ENCODE data around the gene RPTOR.

The RPTOR gene

GRCh38 chr17:80935526-80935925, 390.9 kb downstream of the RPTOR start:
- Histone ChIP-seq H3K9me3 (ENCODE audit: control insufficient read depth in 1 of 2, low read length in 2 of 2) (no peaks in the 10 kb centered on the region), H3K4me3 (ENCODE audit: low read depth in 1 of 2, low read length in 2 of 2) (no peak overlapping the region), H3K27me3 (ENCODE audit: low read depth, low read length) (no peaks in the 10 kb centered on the region), H3K4me1 (ENCODE audit: control insufficient read depth in 1 of 2, insufficient read depth in 2 of 2, low read length in 2 of 2) (no peaks in the 10 kb centered on the region), H3K27ac (ENCODE audit: low read length) (no peak overlapping the region), H3K36me3 (ENCODE audit: control insufficient read depth in 1 of 2, insufficient read depth in 2 of 2, low read length in 2 of 2) (peaks cover 0 to 7% of the 10 kb centered on the region in 2 donors)

DNA sequence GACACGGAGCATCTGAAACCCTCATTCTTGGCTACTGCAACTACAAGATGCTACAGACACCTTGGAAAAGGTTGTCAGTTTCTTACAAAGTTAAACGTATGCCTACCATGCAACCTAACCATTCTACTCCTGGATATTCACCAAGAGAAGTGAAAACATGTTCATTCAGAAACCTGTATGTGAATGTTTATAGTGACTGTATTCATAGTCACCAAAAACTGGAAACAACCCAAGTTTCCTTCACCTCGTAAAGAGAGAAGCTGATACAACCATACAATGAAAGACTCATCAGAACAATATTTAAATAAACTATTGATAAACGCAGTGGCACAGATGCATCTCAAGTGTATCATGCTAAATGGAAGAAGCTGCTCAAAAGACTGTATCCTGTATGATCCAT, 391.6 kb downstream of the RPTOR start:
- H3K27ac ChIP-seq (ENCODE audit: low read length) = no peak overlapping the region
- peaks cover 0 to 3% of the 10 kb centered on the region in 2 donors for H3K4me1 ChIP-seq (ENCODE audit: control insufficient read depth in 1 of 2, insufficient read depth in 2 of 2, low read length in 2 of 2)
- H3K9me3 ChIP-seq (ENCODE audit: control insufficient read depth in 1 of 2, low read length in 2 of 2) = no peaks in the 10 kb centered on the region
- H3K36me3 ChIP-seq (ENCODE audit: control insufficient read depth in 1 of 2, insufficient read depth in 2 of 2, low read length in 2 of 2) = peaks cover 0 to 10% of the 10 kb centered on the region in 2 donors
- no peaks in the 10 kb centered on the region for H3K27me3 ChIP-seq (ENCODE audit: low read depth, low read length)
- no peak overlapping the region for H3K4me3 ChIP-seq (ENCODE audit: low read depth in 1 of 2, low read length in 2 of 2)

DNA sequence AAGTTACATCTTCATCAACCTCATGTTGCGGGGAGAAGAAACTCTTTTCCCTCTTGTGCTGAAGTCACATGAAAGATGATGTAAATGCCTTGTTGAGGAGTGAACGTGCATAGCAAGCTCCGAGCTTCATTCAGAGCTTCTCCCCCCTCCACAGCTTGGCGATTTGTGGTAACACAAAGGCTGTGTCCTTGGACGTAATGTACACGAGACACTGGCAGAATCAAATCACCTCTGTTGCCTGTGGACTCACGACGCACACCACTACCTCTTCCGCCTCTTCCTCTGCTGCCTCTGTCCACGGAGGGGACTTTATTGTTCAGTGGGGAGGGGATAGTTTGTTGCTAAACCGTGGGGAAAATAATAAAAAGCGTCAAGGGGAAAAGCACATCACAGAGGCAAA, 392.1 kb downstream of the RPTOR start:
- H3K9me3 ChIP-seq (ENCODE audit: control insufficient read depth in 1 of 2, low read length in 2 of 2) = no peaks in the 10 kb centered on the region

DNA sequence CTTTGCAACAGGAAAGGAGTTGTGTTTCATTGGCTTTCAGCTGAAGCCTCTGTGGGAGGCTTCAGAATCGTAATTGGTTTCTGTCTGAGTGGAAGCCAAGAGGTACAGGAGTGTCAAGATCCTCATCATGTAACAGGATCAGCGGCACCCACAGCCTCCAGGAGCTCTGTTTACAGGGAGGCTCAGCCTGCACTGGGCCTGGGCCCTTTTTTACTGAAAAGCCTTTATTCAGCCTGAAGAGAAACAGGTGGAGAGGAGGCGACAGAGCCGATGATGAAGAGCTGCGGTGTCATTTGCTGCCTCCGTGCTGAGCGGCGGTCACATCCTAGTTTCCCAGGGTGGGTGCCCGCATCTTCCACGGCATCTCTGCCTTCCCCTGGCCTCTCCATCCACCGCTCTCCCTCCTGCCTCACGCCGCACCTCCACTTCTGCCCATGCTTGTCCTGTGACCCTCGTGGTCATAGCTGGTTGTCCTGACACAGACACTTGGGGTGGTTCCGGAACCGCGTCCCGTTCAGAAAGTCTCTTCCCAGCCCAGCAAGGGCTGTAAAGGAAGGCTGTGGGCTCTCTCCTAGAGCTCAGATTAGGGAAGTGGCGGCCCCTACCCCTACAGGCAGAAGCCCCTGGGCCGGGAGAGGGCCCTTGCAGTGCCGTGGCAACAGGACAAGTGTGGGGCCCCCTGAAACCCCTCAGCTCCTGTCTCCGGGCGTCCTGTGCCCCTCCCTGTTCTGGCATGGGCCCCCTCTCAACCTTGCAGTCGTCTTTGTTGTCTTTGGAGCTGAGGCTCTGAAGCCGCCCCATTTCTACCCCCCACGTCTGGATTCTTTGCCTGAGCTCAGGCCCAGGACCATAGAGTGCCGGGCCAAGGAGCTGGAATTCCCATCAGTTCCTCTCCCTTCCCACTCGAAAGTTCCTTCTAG, 393.1 kb downstream of the RPTOR start:
- peaks cover 0 to 5% of the 10 kb centered on the region in 2 donors for H3K36me3 ChIP-seq (ENCODE audit: control insufficient read depth in 1 of 2, insufficient read depth in 2 of 2, low read length in 2 of 2)
- no peaks in the 10 kb centered on the region for H3K9me3 ChIP-seq (ENCODE audit: control insufficient read depth in 1 of 2, low read length in 2 of 2)
- H3K27me3 ChIP-seq (ENCODE audit: low read depth, low read length) = no peaks in the 10 kb centered on the region
- H3K4me1 ChIP-seq (ENCODE audit: control insufficient read depth in 1 of 2, insufficient read depth in 2 of 2, low read length in 2 of 2) = peaks cover 6 to 18% of the 10 kb centered on the region in 2 donors
- H3K4me3 ChIP-seq (ENCODE audit: low read depth in 1 of 2, low read length in 2 of 2) = no peak overlapping the region
- H3K27ac ChIP-seq (ENCODE audit: low read length) = no peak overlapping the region

More for the DNA sequence above, 392.1 kb downstream of the RPTOR start:
- H3K27ac ChIP-seq (ENCODE audit: low read length) = no peak overlapping the region
- peaks cover 0 to 5% of the 10 kb centered on the region in 2 donors for H3K36me3 ChIP-seq (ENCODE audit: control insufficient read depth in 1 of 2, insufficient read depth in 2 of 2, low read length in 2 of 2)
- H3K4me3 ChIP-seq (ENCODE audit: low read depth in 1 of 2, low read length in 2 of 2) = no peak overlapping the region
- H3K27me3 ChIP-seq (ENCODE audit: low read depth, low read length) = no peaks in the 10 kb centered on the region
- peaks cover 2 to 8% of the 10 kb centered on the region in 2 donors for H3K4me1 ChIP-seq (ENCODE audit: control insufficient read depth in 1 of 2, insufficient read depth in 2 of 2, low read length in 2 of 2)

- H3K27ac ChIP-seq (ENCODE audit: low read length) = no peak overlapping the region
- H3K36me3 ChIP-seq (ENCODE audit: control insufficient read depth in 1 of 2, insufficient read depth in 2 of 2, low read length in 2 of 2) = peaks cover 0 to 5% of the 10 kb centered on the region in 2 donors
- H3K4me3 ChIP-seq (ENCODE audit: low read depth in 1 of 2, low read length in 2 of 2) = no peak overlapping the region
- H3K27me3 ChIP-seq (ENCODE audit: low read depth, low read length) = no peaks in the 10 kb centered on the region
- H3K4me1 ChIP-seq (ENCODE audit: control insufficient read depth in 1 of 2, insufficient read depth in 2 of 2, low read length in 2 of 2) = peaks cover 6 to 27% of the 10 kb centered on the region in 2 donors
- H3K9me3 ChIP-seq (ENCODE audit: control insufficient read depth in 1 of 2, low read length in 2 of 2) = no peaks in the 10 kb centered on the region
Measured at GRCh38 chr17:80938556-80938955, 393.9 kb downstream of the RPTOR start.

- no peak overlapping the region for H3K27ac ChIP-seq (ENCODE audit: low read length)
- H3K4me1 ChIP-seq (ENCODE audit: control insufficient read depth in 1 of 2, insufficient read depth in 2 of 2, low read length in 2 of 2) = peaks cover 6 to 29% of the 10 kb centered on the region in 2 donors
Measured at GRCh38 chr17:80939151-80940145, 394.8 kb downstream of the RPTOR start.

GRCh38 chr17:80940171-80941123, 395.8 kb downstream of the RPTOR start:
- peaks cover 6 to 29% of the 10 kb centered on the region in 2 donors for H3K4me1 ChIP-seq (ENCODE audit: control insufficient read depth in 1 of 2, insufficient read depth in 2 of 2, low read length in 2 of 2)
- H3K27ac ChIP-seq (ENCODE audit: low read length) = no peak overlapping the region
- no peak overlapping the region for H3K4me3 ChIP-seq (ENCODE audit: low read depth in 1 of 2, low read length in 2 of 2)

More at GRCh38 chr17:80939151-80940145, 394.8 kb downstream of the RPTOR start:
- Histone ChIP-seq H3K4me3 (ENCODE audit: low read depth in 1 of 2, low read length in 2 of 2) (no peak overlapping the region), H3K27me3 (ENCODE audit: low read depth, low read length) (no peaks in the 10 kb centered on the region), H3K36me3 (ENCODE audit: control insufficient read depth in 1 of 2, insufficient read depth in 2 of 2, low read length in 2 of 2) (peaks cover 0 to 5% of the 10 kb centered on the region in 2 donors), H3K9me3 (ENCODE audit: control insufficient read depth in 1 of 2, low read length in 2 of 2) (no peaks in the 10 kb centered on the region)

GRCh38 chr17:80941171-80941570, 396.5 kb downstream of the RPTOR start:
- H3K9me3 ChIP-seq (ENCODE audit: control insufficient read depth in 1 of 2, low read length in 2 of 2) = no peaks in the 10 kb centered on the region
- no peak overlapping the region for H3K27ac ChIP-seq (ENCODE audit: low read length)
- H3K4me1 ChIP-seq (ENCODE audit: control insufficient read depth in 1 of 2, insufficient read depth in 2 of 2, low read length in 2 of 2) = peaks cover 6 to 29% of the 10 kb centered on the region in 2 donors
- H3K36me3 ChIP-seq (ENCODE audit: control insufficient read depth in 1 of 2, insufficient read depth in 2 of 2, low read length in 2 of 2) = peaks cover under 1 to 10% of the 10 kb centered on the region in 2 donors
- no peaks in the 10 kb centered on the region for H3K27me3 ChIP-seq (ENCODE audit: low read depth, low read length)
- no peak overlapping the region for H3K4me3 ChIP-seq (ENCODE audit: low read depth in 1 of 2, low read length in 2 of 2)

More at GRCh38 chr17:80940171-80941123, 395.8 kb downstream of the RPTOR start:
- Histone ChIP-seq H3K9me3 (ENCODE audit: control insufficient read depth in 1 of 2, low read length in 2 of 2) (no peaks in the 10 kb centered on the region), H3K36me3 (ENCODE audit: control insufficient read depth in 1 of 2, insufficient read depth in 2 of 2, low read length in 2 of 2) (peaks cover 0 to 5% of the 10 kb centered on the region in 2 donors), H3K27me3 (ENCODE audit: low read depth, low read length) (no peaks in the 10 kb centered on the region)

- Histone ChIP-seq H3K27ac (ENCODE audit: low read length) (no peak overlapping the region), H3K9me3 (ENCODE audit: control insufficient read depth in 1 of 2, low read length in 2 of 2) (no peaks in the 10 kb centered on the region), H3K36me3 (ENCODE audit: control insufficient read depth in 1 of 2, insufficient read depth in 2 of 2, low read length in 2 of 2) (peaks cover 7 to 17% of the 10 kb centered on the region in 2 donors), H3K27me3 (ENCODE audit: low read depth, low read length) (no peaks in the 10 kb centered on the region), H3K4me1 (ENCODE audit: control insufficient read depth in 1 of 2, insufficient read depth in 2 of 2, low read length in 2 of 2) (peaks cover 6 to 29% of the 10 kb centered on the region in 2 donors), H3K4me3 (ENCODE audit: low read depth in 1 of 2, low read length in 2 of 2) (no peak overlapping the region)
Measured at GRCh38 chr17:80941743-80942422, 397.2 kb downstream of the RPTOR start.

Measured in muscle layer of duodenum (tissue), 2 donors.